Heart right ventricle (tissue), 16 donors: ENCODE measurements around the gene SF3B3. TPM values are rescaled to one million over a fixed set of nuclear protein-coding genes. Genes with fewer than 3 reads are reported as not detected.
"Not testable (repeated sequence)": the region's sequence is repeated elsewhere in the genome, so short reads cannot be mapped to it uniquely, and the experiment has no call there.

Source experiments
- ATAC-seq, 8 donors: fragments of 200-7000 bp; cut with Tn5 transposase; one replicate each; pipeline ENCODE4 v1.9.1; 2020; ENCODE audit warnings: mild to moderate bottlenecking in 8 of 8, moderate library complexity in 8 of 8, moderate number of reproducible peaks in 1 of 8
- DNase-seq, 2 donors: peaks; one replicate each; pipeline ENCODE4 v3.0.0-alpha.2; 2020
- H3K27ac ChIP-seq, 10 donors: fragments of 200-600 bp; sonication (generic) in 2 of 10; one replicate each; pipeline versions ENCODE4 v1.5.0 to v1.8.0; 2020 to 2022; ENCODE audit warnings: mild to moderate bottlenecking in 3 of 10
- H3K27me3 ChIP-seq, 7 donors: fragments of 200-600 bp; one replicate each; pipeline ENCODE4 v1.8.0; 2021 to 2022; ENCODE audit warnings: mild to moderate bottlenecking in 2 of 7
- H3K36me3 ChIP-seq, 9 donors: fragments of 200-600 bp; sonication (generic) in 1 of 9; one replicate each; pipeline versions ENCODE4 v1.5.0 to v1.8.0; 2020 to 2022; ENCODE audit warnings: mild to moderate bottlenecking in 2 of 9
- H3K4me1 ChIP-seq, 9 donors: fragments of 200-600 bp; sonication (generic) in 1 of 9; one replicate each; pipeline versions ENCODE4 v1.5.0 to v1.8.0; 2020 to 2022; ENCODE audit warnings: mild to moderate bottlenecking in 4 of 9
- H3K4me3 ChIP-seq, 10 donors: fragments of 200-600 bp; sonication (generic) in 2 of 10; one replicate each; pipeline versions ENCODE4 v1.5.0 to v1.8.0; 2020 to 2022; ENCODE audit warnings: mild to moderate bottlenecking in 7 of 10, moderate library complexity in 2 of 10
- H3K9me3 ChIP-seq, 11 donors: fragments of 200-600 bp in 10 of 11; sonication (generic) in 2 of 11; one replicate each; pipeline versions ENCODE4 v1.5.0 to v1.8.0; 2013 to 2022; ENCODE audit warnings: mild to moderate bottlenecking in 2 of 11, control low read depth in 1 of 11, moderate library complexity in 1 of 11
- WGBS, 2 donors: extraction: QIAGEN DNeasy Blood & Tissue Kit; methylation state at CpG; one replicate each; pipeline ENCODE4 v1.1.7; 2013; ENCODE audit warnings: inconsistent platforms in 1 of 2; 5-methylcytosine and 5-hydroxymethylcytosine counted together
- intact Hi-C, 10 donors: fragments of 100-400 bp; cut with DNase I; formaldehyde crosslinking; loops; one replicate each; pipeline versions ENCODE4 v1.11.1 to v1.14.2; 2022
- polyA plus RNA-seq, 2 donors: library from polyadenylated mRNA; stranded (reverse); fragments of 200-250 nt; gene quantifications; one replicate each; pipeline ENCODE4 v1.2.3, GENCODE V29; 2013
- total RNA-seq, 10 donors: library from RNA; stranded (reverse); fragmentation: NEBNext Ultra II Directional in 3 of 10; extraction: Animal tissue kit (Norgen Biotek cat#: 25700) in 3 of 10; gene quantifications; one replicate each; pipeline versions ENCODE4 v1.2.1 to v1.2.4, GENCODE V29; 2021 to 2023
- TF ChIP-seq, protein P1 (sequence below), 9 donors: fragments of 200-600 bp; sonication (generic) in 2 of 9; IDR thresholded peaks; one replicate each; pipeline versions ENCODE4 v1.5.0 to v1.8.0; 2021 to 2022; ENCODE audit warnings: antibody characterized with exemption in 9 of 9, mild to moderate bottlenecking in 5 of 9, moderate library complexity in 1 of 9
- donor health status: Arrhythmogenic right ventricular cardiomyopathy.
- donor health status: ischemic (EF 13 %, LVEDD 7.1; RV severe dilation, severe dysfunction).
- donor health status: healthy with polysubstance abuse.
- donor health status: DM: no; HTN: yes; CAD: no.
- donor health status: DM: no; HTN: no; CAD: no.
- donor health status: ischemic (EF 25% LVEDD 6.9; RV normal size, moderate dysfunction).
- donor health status: ischemic (EF 25% LVEDD 5.7; RV mildly dilated, moderate dysfunction).
- donor health status: healthy.
- donor health status: DM: yes; HTN: yes; CAD: no.
- donor health status: Ischemic cardiomyopathy.
- donor health status: ischemic (EF 35%, LVEDD 5.7; RV mildly dilated, moderate dysfunction).
- donor health status: nonischemic (EF 11% LVEDD 7.7; RV severe dilation, severe dysfunction).
- donor health status: DM: yes; HTN: yes; CAD: no.
- donor health status: PGD.
- donor health status: ischemic (EF 29% LVEDD 5.4; RV normal size, mild dysfunction).
- donor health status: nonischemic (EF 23%, LVEDD 6.1; RV moderate dilation, normal function).

Gene SF3B3
- total and polyA plus RNA-seq, 12 donors, result 45.4 to 188 (median 159) TPM

GRCh38 chr16:70523076-70523742, 407 bp upstream of the SF3B3 start, which contains the start of gene COG4:
Gene COG4, minus strand, starts transcription at chr16:70523554. Its CDS starts 11 bp downstream, at chr16:70523543.
- Histone ChIP-seq H3K4me1 (peaks cover 7 to 56% (median 43%) of the 10 kb centered on the region in 9 donors), H3K27me3 (no peaks in the 10 kb centered on the region), H3K4me3 (peak within 1 kb of the TSS; percentile 66 to 98 (median 83)), H3K36me3 (peaks cover 0 to 41% (median 7%) of the 10 kb centered on the region in 9 donors), H3K9me3 (no peaks in the 10 kb centered on the region), H3K27ac (peak within 1 kb of the TSS; percentile 77 to 94 (median 88))
- 0% methylated on average over 36 of the region's 36 CpGs for WGBS, 2 donors
- DNase-seq (peak; percentile 87 to 91), ATAC-seq (peak; percentile 91 to 96 (median 94))
- intact Hi-C loops, result loop anchor here in 6 of 10 donors (5.0 to 10.0 kb wide), 4 partner anchors 138 to 252 kb away; no protein-coding TSS in a partner anchor
- TF ChIP-seq, protein P1, sequence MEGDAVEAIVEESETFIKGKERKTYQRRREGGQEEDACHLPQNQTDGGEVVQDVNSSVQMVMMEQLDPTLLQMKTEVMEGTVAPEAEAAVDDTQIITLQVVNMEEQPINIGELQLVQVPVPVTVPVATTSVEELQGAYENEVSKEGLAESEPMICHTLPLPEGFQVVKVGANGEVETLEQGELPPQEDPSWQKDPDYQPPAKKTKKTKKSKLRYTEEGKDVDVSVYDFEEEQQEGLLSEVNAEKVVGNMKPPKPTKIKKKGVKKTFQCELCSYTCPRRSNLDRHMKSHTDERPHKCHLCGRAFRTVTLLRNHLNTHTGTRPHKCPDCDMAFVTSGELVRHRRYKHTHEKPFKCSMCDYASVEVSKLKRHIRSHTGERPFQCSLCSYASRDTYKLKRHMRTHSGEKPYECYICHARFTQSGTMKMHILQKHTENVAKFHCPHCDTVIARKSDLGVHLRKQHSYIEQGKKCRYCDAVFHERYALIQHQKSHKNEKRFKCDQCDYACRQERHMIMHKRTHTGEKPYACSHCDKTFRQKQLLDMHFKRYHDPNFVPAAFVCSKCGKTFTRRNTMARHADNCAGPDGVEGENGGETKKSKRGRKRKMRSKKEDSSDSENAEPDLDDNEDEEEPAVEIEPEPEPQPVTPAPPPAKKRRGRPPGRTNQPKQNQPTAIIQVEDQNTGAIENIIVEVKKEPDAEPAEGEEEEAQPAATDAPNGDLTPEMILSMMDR (IDR thresholded peaks at IDR 0.05), result no peak

DNA sequence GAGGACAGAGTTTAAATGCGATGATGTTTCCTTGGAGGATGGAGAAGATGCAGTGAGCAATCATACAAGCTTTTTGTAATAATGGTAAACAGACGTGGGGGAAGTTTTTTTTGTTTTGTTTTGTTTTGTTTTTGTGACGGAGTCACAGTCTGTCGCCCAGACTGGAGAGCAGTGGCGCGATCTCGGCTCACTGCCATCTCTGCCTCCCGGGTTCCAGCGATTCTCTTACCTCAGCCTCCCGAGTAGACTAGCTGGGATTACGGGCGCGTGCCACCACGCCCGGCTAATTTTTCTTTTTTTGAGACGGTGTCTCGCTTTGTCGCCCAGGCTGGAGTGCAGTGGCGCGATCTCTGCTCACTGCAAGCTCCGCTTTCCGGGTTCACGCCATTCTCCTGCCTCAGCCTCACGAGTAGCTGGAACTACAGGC, 796 bp downstream of the SF3B3 start:
- ATAC-seq, result peak in 4 of 8 donors; percentile 23 to 51 (median 38)
- not testable (repeated sequence) for H3K27me3 ChIP-seq, H3K9me3 ChIP-seq
- Histone ChIP-seq H3K27ac (peak overlapping the region; percentile 77 to 94 (median 88)), H3K36me3 (peaks cover 0 to 41% (median 15%) of the 10 kb centered on the region in 9 donors), H3K4me1 (peaks cover 7 to 67% (median 52%) of the 10 kb centered on the region in 9 donors), H3K4me3 (peak overlapping the region; percentile 66 to 98 (median 83))
- peak in 1 of 2 donors; percentile 17 for DNase-seq
- intact Hi-C loops, result loop anchor here in 6 of 10 donors (5.0 to 10.0 kb wide), 4 partner anchors 140 to 250 kb away; no protein-coding TSS in a partner anchor
- 1 to 3% methylated on average over 24 of the region's 24 CpGs for WGBS, 2 donors

- TF ChIP-seq, protein P1 (IDR thresholded peaks at IDR 0.05), result no peak
- peaks cover 7 to 69% (median 56%) of the 10 kb centered on the region in 9 donors for H3K4me1 ChIP-seq
Measured at GRCh38 chr16:70526403-70526802, 2.8 kb downstream of the SF3B3 start.

DNA sequence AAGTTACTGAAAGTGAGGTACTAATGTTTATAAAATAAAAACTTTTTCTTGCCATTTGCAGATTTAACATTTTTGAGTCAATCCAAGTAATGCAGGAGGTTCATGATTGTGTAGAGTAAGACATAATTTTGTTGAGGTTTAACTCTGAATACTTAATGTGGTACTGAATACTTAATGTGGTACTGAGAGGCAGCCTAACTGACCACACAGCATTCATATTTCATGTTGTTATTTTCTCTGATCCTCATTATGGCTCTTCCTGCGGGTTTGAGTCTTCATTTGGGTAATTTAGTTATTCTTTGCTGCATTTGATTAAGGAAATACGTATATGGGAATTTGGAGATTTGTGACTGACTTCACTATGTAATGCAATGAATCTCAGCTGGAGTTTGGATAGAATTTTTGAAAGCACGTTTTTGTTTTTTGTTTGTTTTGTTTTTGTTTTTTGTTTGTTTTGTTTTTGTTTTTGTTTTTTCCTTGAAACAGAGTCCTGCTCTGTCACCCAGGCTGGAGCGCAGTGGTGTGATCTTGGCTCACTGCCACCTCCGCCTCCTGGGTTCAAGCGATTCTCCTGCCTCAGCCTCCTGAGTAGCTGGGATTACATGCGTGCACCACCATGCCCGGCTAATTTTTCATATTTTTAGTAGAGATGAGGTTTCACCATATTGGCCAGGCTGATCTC, 3.8 kb downstream of the SF3B3 start:
- Histone ChIP-seq H3K27me3 (no peaks in the 10 kb centered on the region), H3K4me1 (peaks cover 5 to 62% (median 48%) of the 10 kb centered on the region in 9 donors), H3K9me3 (no peaks in the 10 kb centered on the region), H3K27ac (no peak overlapping the region), H3K4me3 (no peak overlapping the region), H3K36me3 (peaks cover 0 to 69% (median 40%) of the 10 kb centered on the region in 9 donors)
- 70 to 79% methylated on average over 8 of the region's 8 CpGs for WGBS, 2 donors
- intact Hi-C loops, result loop anchor here in 8 of 10 donors (5.0 to 10.0 kb wide), 6 partner anchors 125 to 247 kb away; no protein-coding TSS in a partner anchor
- DNase-seq (no peak), ATAC-seq (no peak)
- TF ChIP-seq, protein P1 (IDR thresholded peaks at IDR 0.05), result no peak

More at GRCh38 chr16:70526403-70526802, 2.8 kb downstream of the SF3B3 start:
- H3K4me3 ChIP-seq, result no peak overlapping the region
- H3K36me3 ChIP-seq, result peaks cover 0 to 58% (median 29%) of the 10 kb centered on the region in 9 donors
- intact Hi-C loops, result loop anchor here in 8 of 10 donors (5.0 to 10.0 kb wide), 6 partner anchors 126 to 248 kb away; no protein-coding TSS in a partner anchor
- ATAC-seq, result no peak
- DNase-seq, result no peak
- H3K27me3 ChIP-seq, result no peaks in the 10 kb centered on the region
- 73 to 77% methylated on average over 6 of the region's 6 CpGs for WGBS, 2 donors
- no peaks in the 10 kb centered on the region for H3K9me3 ChIP-seq
- no peak overlapping the region for H3K27ac ChIP-seq
